ENCODE data around the gene CNOT9.
"Not testable (repeated sequence)": the region's sequence is repeated elsewhere in the genome, so short reads cannot be mapped to it uniquely, and the experiment has no call there.

CNOT9 gene, protein sequence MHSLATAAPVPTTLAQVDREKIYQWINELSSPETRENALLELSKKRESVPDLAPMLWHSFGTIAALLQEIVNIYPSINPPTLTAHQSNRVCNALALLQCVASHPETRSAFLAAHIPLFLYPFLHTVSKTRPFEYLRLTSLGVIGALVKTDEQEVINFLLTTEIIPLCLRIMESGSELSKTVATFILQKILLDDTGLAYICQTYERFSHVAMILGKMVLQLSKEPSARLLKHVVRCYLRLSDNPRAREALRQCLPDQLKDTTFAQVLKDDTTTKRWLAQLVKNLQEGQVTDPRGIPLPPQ

DNA sequence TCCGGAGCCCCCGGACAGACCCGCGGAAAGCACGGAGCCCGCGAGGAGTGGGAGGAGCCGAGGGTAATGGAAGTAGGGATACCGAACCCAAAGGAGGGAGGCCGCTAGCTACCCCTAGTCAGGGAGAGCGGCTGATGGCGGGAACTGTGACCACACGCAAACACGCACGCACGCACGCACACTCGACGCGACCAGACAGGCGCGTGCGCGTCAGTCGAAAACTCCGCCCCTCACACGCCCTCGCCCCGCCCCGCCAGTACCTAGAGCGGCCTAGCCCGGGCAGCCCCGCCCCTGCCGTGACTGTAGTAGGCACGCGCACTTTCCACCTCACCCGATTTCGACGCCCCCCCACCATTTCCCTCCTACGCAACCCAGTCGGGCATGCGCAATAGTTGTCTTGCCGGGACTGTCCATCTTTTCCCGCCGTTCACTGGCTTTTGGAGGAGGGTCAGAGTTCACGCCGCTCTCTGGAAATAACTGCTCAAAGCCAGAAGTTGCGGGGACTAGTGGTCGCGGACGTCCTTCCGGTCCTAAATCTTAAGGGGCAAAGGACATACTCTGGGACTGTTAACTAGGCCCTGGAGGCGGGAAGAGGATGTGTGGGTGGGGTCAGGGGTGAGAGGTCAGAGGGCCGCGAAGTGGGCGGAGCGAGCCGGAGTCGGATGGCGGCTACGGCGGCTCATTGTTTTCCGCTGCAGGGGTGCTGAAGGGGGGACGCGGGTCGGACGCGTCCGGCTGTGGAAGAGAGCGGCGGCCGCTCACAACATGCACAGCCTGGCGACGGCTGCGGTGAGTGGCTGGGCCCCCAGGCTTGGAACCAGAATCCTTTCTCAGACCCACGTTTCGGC lies at the start of gene CNOT9, which contains the start of gene USP37:
Gene CNOT9 (plus strand): TSS at position 650 of the 848 bp plus-strand sequence. CDS start 116 bp downstream, at position 766.
Gene USP37 (minus strand): TSS at position 162 of the 848 bp plus-strand sequence. CDS start 9,698 bp downstream, outside the sequence.
- peak; percentile 78 for DNase-seq

DNA sequence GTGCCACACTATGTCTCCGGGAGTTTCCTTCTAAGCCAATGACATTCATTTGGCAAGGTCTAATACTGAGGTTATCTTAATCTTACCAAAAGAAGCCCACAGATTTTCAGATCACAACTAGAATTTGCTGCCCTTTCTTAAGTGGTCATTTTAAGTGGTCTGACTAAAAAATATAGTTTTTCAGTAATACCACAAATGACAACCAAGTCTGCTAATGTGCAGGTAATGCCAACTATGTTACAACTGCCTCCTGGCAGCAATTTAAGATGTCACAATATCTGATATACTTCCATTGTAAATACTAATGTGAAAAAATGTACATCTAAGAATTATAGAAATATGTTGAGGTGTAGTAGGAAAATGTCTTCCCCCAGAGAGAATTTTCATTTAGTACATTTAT lies 49.8 kb upstream of the CNOT9 start:
- no peak for DNase-seq

- DNase-seq: no peak
These were observed 45.0 kb upstream of the CNOT9 start for GRCh38 chr2:218523651-218524050.

GRCh38 chr2:218528409-218528808 lies 40.2 kb upstream of the CNOT9 start:
- not testable (repeated sequence) for DNase-seq

GRCh38 chr2:218529990-218530389 lies 38.6 kb upstream of the CNOT9 start:
- DNase-seq: no peak

GRCh38 chr2:218536804-218537494 lies 31.7 kb upstream of the CNOT9 start:
- no peak for DNase-seq

DNA sequence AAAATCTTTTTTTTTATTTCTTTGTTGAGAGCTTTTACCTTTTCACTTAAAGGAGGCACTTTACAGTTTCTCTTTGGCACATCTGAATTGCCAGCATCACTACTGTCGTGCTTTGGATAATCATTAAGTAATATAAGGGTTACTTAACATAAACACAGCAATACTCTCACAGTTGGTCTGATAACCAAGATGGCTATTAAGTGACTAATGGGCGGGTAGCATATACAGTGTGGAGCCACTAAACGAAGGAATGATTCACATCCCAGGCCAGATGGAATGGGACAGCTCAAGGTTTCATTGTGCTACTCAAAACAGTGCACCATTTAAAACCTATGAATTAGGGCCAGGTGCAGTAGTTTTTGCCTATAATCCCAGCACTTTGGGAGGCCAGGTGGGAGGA lies 28.6 kb upstream of the CNOT9 start:
- DNase-seq: no peak

DNA sequence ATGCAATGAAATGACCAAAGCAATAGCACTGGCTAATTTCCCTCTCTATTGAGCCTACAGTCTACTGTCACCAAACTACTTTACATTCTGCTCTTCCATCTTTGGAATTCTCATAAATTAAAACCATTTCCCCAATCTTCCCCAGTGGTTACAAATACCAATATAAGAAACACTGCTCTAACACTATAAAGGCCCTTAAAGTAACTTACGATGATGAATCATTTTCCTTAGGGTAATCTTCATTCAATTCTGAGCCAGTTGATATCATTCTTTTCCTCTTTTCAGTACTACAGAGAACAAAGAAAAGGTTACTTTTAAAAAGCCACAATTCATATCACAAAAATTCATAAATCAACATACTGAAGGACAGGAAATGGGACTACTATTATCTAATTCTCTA lies 22.6 kb upstream of the CNOT9 start:
- no peak for DNase-seq

DNA sequence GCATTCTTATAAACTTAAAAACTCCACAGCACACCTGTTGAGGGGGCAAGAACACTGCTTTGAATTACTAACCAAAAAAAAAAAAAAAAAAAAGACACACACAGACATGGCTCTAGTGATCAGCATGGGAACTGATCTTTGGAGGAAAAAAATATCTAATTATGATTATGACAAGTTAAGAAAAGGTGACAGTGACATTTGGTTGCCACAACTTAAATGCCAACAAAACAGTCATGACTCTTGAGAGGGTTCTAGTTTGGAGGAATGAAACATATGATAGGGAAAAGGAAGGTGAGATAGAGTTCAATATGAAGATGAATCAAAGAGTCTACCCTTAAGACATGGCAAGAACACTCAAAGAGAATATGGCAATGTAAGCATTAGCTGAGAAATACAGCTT lies 21.1 kb upstream of the CNOT9 start:
- DNase-seq: no peak

GRCh38 chr2:218547978-218548377 lies 20.7 kb upstream of the CNOT9 start:
- DNase-seq: no peak

- not testable (repeated sequence) for DNase-seq
These were observed 14.4 kb upstream of the CNOT9 start for GRCh38 chr2:218554225-218554624.

DNA sequence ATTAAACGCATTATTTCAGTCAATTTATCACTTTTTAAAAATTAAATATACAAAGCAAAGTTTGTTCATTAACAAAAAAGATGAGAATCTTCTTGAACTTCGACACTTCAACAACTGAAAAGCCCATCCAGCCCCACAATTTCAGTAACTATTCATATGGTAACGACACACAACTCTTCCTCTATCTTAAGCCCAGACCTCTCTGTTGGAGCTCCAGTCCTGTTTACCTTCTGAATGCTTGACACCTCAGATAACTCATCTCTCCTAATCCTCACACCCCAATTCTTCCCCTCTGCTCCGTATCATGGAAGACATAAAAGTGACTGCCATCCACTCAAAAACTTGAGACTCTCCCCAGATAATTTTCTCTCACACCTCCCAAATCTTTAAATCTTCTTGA lies 13.1 kb upstream of the CNOT9 start:
- no peak for DNase-seq

DNA sequence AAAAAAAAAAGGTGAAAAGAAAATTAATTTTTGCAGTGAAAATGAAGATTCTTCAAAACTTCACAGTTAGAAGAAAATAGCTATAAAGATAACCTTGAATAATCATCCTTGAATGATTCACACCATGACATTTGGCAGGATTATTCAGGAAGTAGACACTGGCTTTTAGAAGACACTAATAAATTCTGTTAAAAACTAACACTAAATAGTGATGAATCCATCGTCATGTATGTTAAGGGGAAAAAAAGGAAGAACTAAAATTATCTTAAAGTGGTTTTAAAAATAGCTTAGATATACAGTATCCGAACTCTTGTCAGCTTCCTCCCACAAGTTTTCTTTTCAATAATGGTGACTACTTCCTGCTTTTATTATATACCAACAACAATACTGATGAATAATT lies 10.7 kb upstream of the CNOT9 start:
- DNase-seq: no peak

GRCh38 chr2:218558986-218559385 lies 9.7 kb upstream of the CNOT9 start:
- no peak for DNase-seq

DNA sequence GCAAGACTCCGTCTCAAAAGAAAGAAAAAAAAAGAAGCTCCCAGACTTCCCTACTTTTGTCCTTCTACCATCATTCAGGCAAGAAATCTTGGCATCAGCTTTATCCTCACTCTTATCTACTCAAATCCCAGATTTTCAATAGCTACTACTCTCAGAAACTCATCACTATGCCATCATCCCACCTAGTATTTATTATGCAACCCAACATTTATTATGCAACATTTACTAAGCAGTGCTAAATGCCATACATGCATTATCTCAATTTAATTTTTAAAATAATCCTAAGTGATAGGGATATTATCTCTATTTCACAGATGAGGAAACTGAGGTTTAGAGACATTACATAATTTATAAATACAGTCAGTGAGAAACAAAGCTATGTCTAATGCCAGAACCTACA lies 4.6 kb upstream of the CNOT9 start:
- no peak for DNase-seq

GRCh38 chr2:218566296-218566695 lies 2.3 kb upstream of the CNOT9 start:
- DNase-seq: no peak

- no peak for DNase-seq
These were observed 846 bp upstream of the CNOT9 start for GRCh38 chr2:218567797-218568189.

DNA sequence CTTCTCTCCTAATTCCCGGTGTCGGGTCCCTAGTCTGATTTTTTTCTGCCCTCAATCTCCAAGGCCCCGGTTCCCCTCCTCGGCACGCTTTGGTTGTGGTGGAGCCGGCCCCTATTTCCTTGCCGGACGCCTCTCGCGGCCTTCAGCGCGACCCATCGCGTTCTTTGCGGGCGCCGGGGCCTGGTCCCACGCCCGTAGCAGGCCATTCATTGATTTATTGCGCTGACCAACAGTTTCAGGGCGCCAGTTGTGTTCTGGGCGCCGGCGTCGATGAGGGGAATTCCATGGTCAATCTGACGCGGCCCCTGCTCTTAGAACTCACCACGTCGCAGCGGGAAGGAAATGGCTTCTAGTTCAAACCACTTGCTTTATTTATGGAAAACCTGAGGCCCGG lies 396 bp downstream of the CNOT9 start:
- DNase-seq: no peak

GRCh38 chr2:218569661-218570500 lies 1.2 kb downstream of the CNOT9 start:
- no peak for DNase-seq

- no peak for DNase-seq
These were observed 2.2 kb downstream of the CNOT9 start for GRCh38 chr2:218570850-218571249.

- no peak for DNase-seq
These were observed 8.2 kb downstream of the CNOT9 start for GRCh38 chr2:218576854-218577253.

- no peak for DNase-seq
These were observed 9.0 kb downstream of the CNOT9 start for GRCh38 chr2:218577482-218578220.
